Peyer's patch (tissue), 4 donors: ENCODE measurements around the gene HDGF.

ENCODE experiments used
- CTCF ChIP-seq, 6 experiments: fragments of 450-650 bp in 4 of 6; fragments of 200-600 bp in 2 of 6; sonication (generic) in 1 of 6; IDR thresholded peaks; one replicate each; pipeline ENCODE4 v1.5.1; 2017 to 2019; ENCODE audit warnings: antibody characterized with exemption in 6 of 6, mild to moderate bottlenecking in 3 of 6, moderate library complexity in 1 of 6
- POLR2A ChIP-seq, 2 donors: fragments of 450-650 bp; IDR thresholded peaks; one replicate each; pipeline ENCODE4 v1.5.1; 2017; ENCODE audit warnings: antibody characterized with exemption in 2 of 2, mild to moderate bottlenecking in 2 of 2, moderate library complexity in 2 of 2

DNA sequence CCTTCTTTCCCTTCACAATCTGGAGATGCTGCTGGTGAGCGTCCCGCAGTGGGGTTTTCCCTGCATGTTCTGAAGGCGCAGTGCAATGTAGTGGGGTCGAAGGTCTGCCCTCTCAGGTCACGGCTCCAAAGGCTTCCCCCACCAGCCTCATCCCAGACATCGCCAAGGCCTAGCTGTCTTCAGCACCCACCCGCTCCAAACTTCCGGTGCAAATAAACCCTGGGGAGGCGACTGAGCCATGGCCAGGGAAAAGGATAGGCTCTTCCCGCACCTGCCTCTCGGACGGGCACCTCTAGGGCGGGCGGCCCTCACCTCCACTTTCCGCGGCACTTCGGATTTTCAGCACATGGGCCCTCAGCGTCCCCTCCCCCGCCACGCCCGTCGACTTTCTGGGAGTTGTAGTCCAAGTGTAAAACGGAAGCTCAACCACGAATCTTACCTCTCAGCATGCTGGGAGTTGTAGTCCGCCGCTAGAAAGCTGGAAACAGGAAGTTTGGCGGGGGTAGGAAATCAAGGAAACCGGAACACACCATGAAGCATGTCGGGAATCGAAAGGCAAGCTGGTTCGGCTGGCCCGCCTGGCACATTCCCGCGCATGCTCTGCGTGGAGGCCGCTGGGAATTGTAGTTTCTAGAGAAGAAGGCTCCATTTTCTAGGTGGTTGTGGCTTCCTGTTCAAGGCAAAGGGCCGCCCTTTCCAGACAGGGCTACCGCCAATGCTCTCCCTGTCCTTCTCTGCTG, 10.6 kb downstream of the HDGF start, which contains the start of gene MRPL24:
- TF ChIP-seq CTCF (IDR thresholded peaks at IDR 0.05) (peak in 1 of 6 experiments; percentile 14), POLR2A (IDR thresholded peaks at IDR 0.05) (peak in 1 of 2 donors; percentile 43)
